Ovary (tissue), 3 donors: ENCODE measurements around the gene CD70.

Experiments
- EP300 ChIP-seq: sonication (generic); formaldehyde crosslinking; IDR thresholded peaks from one replicate; pipeline ENCODE4 v1.6.1; 2017; ENCODE audit warnings: antibody characterized with exemption
- POLR2A ChIP-seq: fragments of 450-650 bp; IDR thresholded peaks from one replicate; pipeline ENCODE4 v1.6.1; 2017; ENCODE audit warnings: antibody characterized with exemption, mild to moderate bottlenecking, moderate library complexity
- TF ChIP-seq, protein P1 (sequence below), 3 donors: fragments of 450-650 bp in 2 of 3; fragments of 200-600 bp in 1 of 3; IDR thresholded peaks; one replicate each; pipeline versions ENCODE4 v1.5.1 to v1.8.0; 2016 to 2022; ENCODE audit warnings: antibody characterized with exemption in 3 of 3, mild to moderate bottlenecking in 1 of 3
- donor health status: DM: no; HTN: no; CAD: no.

DNA sequence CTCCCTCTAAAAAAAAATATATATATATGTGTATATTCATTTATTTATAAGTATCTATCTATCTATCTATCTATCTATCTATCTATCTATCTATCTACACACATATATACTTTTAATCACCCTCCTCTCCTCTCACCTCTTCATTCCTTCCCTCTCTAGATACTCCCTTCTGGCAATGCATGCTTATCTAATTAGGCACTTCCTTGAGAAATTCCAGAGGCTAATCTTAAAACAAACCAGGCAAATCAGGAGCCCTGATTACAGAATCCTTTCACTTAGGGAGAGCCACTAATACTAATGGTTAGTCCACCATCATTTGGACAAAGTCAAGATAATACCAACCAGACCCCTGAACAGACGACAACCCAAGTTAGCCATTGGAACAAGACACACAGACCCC, 17.6 kb downstream of the CD70 start:
- TF ChIP-seq POLR2A (no peak), EP300 (no peak)
- TF ChIP-seq, protein P1, sequence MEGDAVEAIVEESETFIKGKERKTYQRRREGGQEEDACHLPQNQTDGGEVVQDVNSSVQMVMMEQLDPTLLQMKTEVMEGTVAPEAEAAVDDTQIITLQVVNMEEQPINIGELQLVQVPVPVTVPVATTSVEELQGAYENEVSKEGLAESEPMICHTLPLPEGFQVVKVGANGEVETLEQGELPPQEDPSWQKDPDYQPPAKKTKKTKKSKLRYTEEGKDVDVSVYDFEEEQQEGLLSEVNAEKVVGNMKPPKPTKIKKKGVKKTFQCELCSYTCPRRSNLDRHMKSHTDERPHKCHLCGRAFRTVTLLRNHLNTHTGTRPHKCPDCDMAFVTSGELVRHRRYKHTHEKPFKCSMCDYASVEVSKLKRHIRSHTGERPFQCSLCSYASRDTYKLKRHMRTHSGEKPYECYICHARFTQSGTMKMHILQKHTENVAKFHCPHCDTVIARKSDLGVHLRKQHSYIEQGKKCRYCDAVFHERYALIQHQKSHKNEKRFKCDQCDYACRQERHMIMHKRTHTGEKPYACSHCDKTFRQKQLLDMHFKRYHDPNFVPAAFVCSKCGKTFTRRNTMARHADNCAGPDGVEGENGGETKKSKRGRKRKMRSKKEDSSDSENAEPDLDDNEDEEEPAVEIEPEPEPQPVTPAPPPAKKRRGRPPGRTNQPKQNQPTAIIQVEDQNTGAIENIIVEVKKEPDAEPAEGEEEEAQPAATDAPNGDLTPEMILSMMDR (IDR thresholded peaks at IDR 0.05): no peak
